ENCODE data around the gene BCAS3.

- TF ChIP-seq CTCF (IDR thresholded peaks at IDR 0.05) (no peak), POLR2A (IDR thresholded peaks at IDR 0.05) (no peak)
These were observed 577.3 kb downstream of the BCAS3 start for GRCh38 chr17:61254904-61255303.
